H1 (cell line): Measurements from ENCODE around the gene OSCP1. TPM values are rescaled to one million over a fixed set of nuclear protein-coding genes. Genes with fewer than 3 reads are reported as not detected.

Source experiments
- CTCF ChIA-PET: fragments of 300-600 bp; sonication (Branson Sonifier 250); formaldehyde crosslinking; loops from one replicate; lab custom pipeline; 2021; ENCODE audit not compliant: partially characterized antibody; lab: Charles Lee
- POLR2A ChIA-PET: fragments of 300-600 bp; sonication (Branson Sonifier 250); formaldehyde crosslinking; loops from one replicate; lab custom pipeline; 2021; ENCODE audit warnings: inconsistent platforms; ENCODE audit not compliant: partially characterized antibody; lab: Charles Lee
- DNase-seq, 2 experiments: peaks; one replicate each; pipeline versions ENCODE4 v3.0.0 to v3.0.0-alpha.2; 2010 to 2022; ENCODE audit warnings: low spot score in 2 of 2, low read depth in 1 of 2, mixed read lengths in 1 of 2
- FAIRE-seq: peaks from 2 replicates; lab custom pipeline; 2011; peaks lifted over from hg19 to GRCh38; lab: Jason Lieb, UNC
- H2AFZ ChIP-seq: 2 replicates; pipeline ENCODE4 v1.8.1; 2012; ENCODE audit warnings: low read length, inconsistent platforms
- H2AK5ac ChIP-seq: 2 replicates; pipeline ENCODE4 v1.6.1; 2013; ENCODE audit warnings: low read depth, low read length
- H2BK120ac ChIP-seq: replicated peaks from 2 replicates; pipeline ENCODE3; 2013; ENCODE audit warnings: low read depth, low read length, inconsistent platforms
- H2BK12ac ChIP-seq: 2 replicates; pipeline ENCODE4 v1.6.1; 2013; ENCODE audit warnings: low read depth, low read length
- H2BK15ac ChIP-seq: 2 replicates; pipeline ENCODE4 v1.6.1; 2013; ENCODE audit warnings: low read length
- H2BK20ac ChIP-seq: 2 replicates; pipeline ENCODE4 v1.6.1; 2013; ENCODE audit warnings: low read length
- H2BK5ac ChIP-seq: 2 replicates; pipeline ENCODE4 v1.6.1; 2013; ENCODE audit warnings: low read depth, low read length
- H3K14ac ChIP-seq: 2 replicates; pipeline ENCODE4 v1.6.1; 2013; ENCODE audit warnings: inconsistent platforms; ENCODE audit not compliant: insufficient read length
- H3K18ac ChIP-seq: 2 replicates; pipeline ENCODE4 v1.6.1; 2013; ENCODE audit warnings: low read length; ENCODE audit errors: extremely low read depth
- H3K23ac ChIP-seq: 2 replicates; pipeline ENCODE4 v1.6.1; 2013; ENCODE audit warnings: inconsistent platforms; ENCODE audit not compliant: insufficient read length
- H3K23me2 ChIP-seq: 2 replicates; pipeline ENCODE4 v1.6.1; 2013; ENCODE audit warnings: low read depth, low read length
- H3K27ac ChIP-seq: 2 replicates; pipeline ENCODE4 v1.6.1; 2011; ENCODE audit warnings: low read depth, low read length, inconsistent platforms
- H3K27me3 ChIP-seq, 4 experiments: replicated peaks in 1 of 4; 1 replicate in 1 of 4; 2 replicates in 3 of 4; pipeline versions ENCODE4 v1.6.1 to v1.8.1; 2011 to 2013; ENCODE audit warnings: low read length in 3 of 4, mild to moderate bottlenecking in 3 of 4, inconsistent platforms in 2 of 4, mixed read lengths in 2 of 4, moderate library complexity in 1 of 4; ENCODE audit not compliant: control insufficient read depth in 3 of 4, insufficient read depth in 3 of 4; ENCODE audit errors: extremely low read depth in 1 of 4
- H3K36me3 ChIP-seq, 4 experiments: 2 replicates each; pipeline versions ENCODE4 v1.6.1 to v1.8.1; 2011 to 2013; ENCODE audit warnings: mild to moderate bottlenecking in 4 of 4, low read length in 3 of 4, moderate library complexity in 2 of 4, control low read depth in 1 of 4, inconsistent platforms in 1 of 4; ENCODE audit not compliant: insufficient read depth in 4 of 4, control insufficient read depth in 2 of 4
- H3K4ac ChIP-seq: replicated peaks from 2 replicates; pipeline ENCODE3; 2013; ENCODE audit warnings: low read length, low read depth, mixed read lengths, inconsistent platforms; ENCODE audit not compliant: insufficient read length
- H3K4me1 ChIP-seq, 4 experiments: replicated peaks in 1 of 4; 1 replicate in 1 of 4; 2 replicates in 3 of 4; pipeline versions ENCODE4 v1.6.1 to v1.8.1; 2011 to 2013; ENCODE audit warnings: low read length in 3 of 4, inconsistent platforms in 2 of 4, mixed read lengths in 1 of 4; ENCODE audit not compliant: insufficient read depth in 4 of 4, control insufficient read depth in 3 of 4
- H3K4me2 ChIP-seq, 2 experiments: 2 replicates each; pipeline versions ENCODE4 v1.6.1 to v1.8.1; 2011 to 2013; ENCODE audit warnings: low read depth in 2 of 2, low read length in 2 of 2, control low read depth in 1 of 2, inconsistent platforms in 1 of 2, mild to moderate bottlenecking in 1 of 2; ENCODE audit not compliant: insufficient read depth in 1 of 2
- H3K4me3 ChIP-seq, 4 experiments: fragments of 200-600, 300-600 bp in 1 of 4; sonication (generic), shearing (Covaris generic), sonication (Bioruptor Twin) in 1 of 4; 2 replicates each; pipeline versions ENCODE4 v1.5.1 to v1.8.1; 2011 to 2016; ENCODE audit warnings: low read length in 4 of 4, low read depth in 3 of 4, control low read depth in 2 of 4, inconsistent platforms in 2 of 4, mild to moderate bottlenecking in 2 of 4, mixed read lengths in 1 of 4, moderate library complexity in 1 of 4; ENCODE audit not compliant: insufficient read depth in 2 of 4; ENCODE audit errors: extremely low read depth in 1 of 4
- H3K56ac ChIP-seq: replicated peaks from 2 replicates; pipeline ENCODE3; 2013; ENCODE audit warnings: low read depth, mild to moderate bottlenecking, mixed read lengths, low read length, inconsistent platforms; ENCODE audit not compliant: insufficient read length
- H3K79me1 ChIP-seq: 2 replicates; pipeline ENCODE4 v1.6.1; 2013; ENCODE audit warnings: low read depth, low read length, control low read depth
- H3K79me2 ChIP-seq, 2 experiments: 2 replicates each; pipeline versions ENCODE4 v1.6.1 to v1.8.1; 2012 to 2013; ENCODE audit warnings: low read length in 2 of 2, mild to moderate bottlenecking in 2 of 2, inconsistent platforms in 1 of 2; ENCODE audit not compliant: insufficient read depth in 2 of 2, control insufficient read depth in 1 of 2
- H3K9ac ChIP-seq, 4 experiments: replicated peaks in 1 of 4; 1 replicate in 1 of 4; 2 replicates in 3 of 4; pipeline versions ENCODE4 v1.6.1 to v1.8.1; 2011 to 2013; ENCODE audit warnings: low read depth in 3 of 4, low read length in 3 of 4, control low read depth in 2 of 4, mild to moderate bottlenecking in 2 of 4, moderate library complexity in 2 of 4, inconsistent platforms in 1 of 4; ENCODE audit errors: extremely low read depth in 1 of 4
- H3K9me3 ChIP-seq, 2 experiments: 2 replicates each; pipeline versions ENCODE4 v1.6.1 to v1.8.1; 2012 to 2013; ENCODE audit warnings: mild to moderate bottlenecking in 2 of 2, moderate library complexity in 2 of 2, control low read depth in 1 of 2, inconsistent platforms in 1 of 2, low read depth in 1 of 2, low read length in 1 of 2, mixed read lengths in 1 of 2; ENCODE audit not compliant: insufficient read depth in 2 of 2
- H4K20me1 ChIP-seq, 2 experiments: replicated peaks in 1 of 2; 2 replicates each; pipeline versions ENCODE3 to v1.8.1; 2011 to 2013; ENCODE audit warnings: inconsistent platforms in 2 of 2, low read length in 2 of 2, mild to moderate bottlenecking in 1 of 2; ENCODE audit not compliant: insufficient read depth in 2 of 2, control insufficient read depth in 1 of 2
- H4K5ac ChIP-seq: 2 replicates; pipeline ENCODE4 v1.6.1; 2013; ENCODE audit warnings: low read length, low read depth, mixed read lengths, inconsistent platforms; ENCODE audit not compliant: insufficient read length
- H4K8ac ChIP-seq: 2 replicates; pipeline ENCODE4 v1.8.0; 2013; ENCODE audit warnings: mild to moderate bottlenecking, moderate library complexity, low read length, inconsistent platforms; ENCODE audit not compliant: insufficient read depth; ENCODE audit errors: extremely low read depth
- H4K91ac ChIP-seq: replicated peaks from 2 replicates; pipeline ENCODE3; 2013; ENCODE audit warnings: low read length, mixed read lengths, inconsistent platforms; ENCODE audit not compliant: insufficient read length
- GABPA ChIP-seq: IDR thresholded peaks from 2 replicates; pipeline ENCODE4 v1.6.1; 2011; ENCODE audit warnings: mild to moderate bottlenecking, low read length, moderate library complexity, borderline replicate concordance; ENCODE audit not compliant: insufficient read depth
- KDM1A ChIP-seq: fragments of 200-600, 300-600 bp; sonication (generic); IDR thresholded peaks from 2 replicates; pipeline ENCODE4 v1.7.1; 2016; ENCODE audit warnings: mild to moderate bottlenecking, low read length, borderline replicate concordance
- KDM4A ChIP-seq: IDR thresholded peaks from one replicate; pipeline ENCODE4 v1.7.1; 2012; ENCODE audit warnings: low read depth, mild to moderate bottlenecking, moderate library complexity, low read length, inconsistent platforms; ENCODE audit not compliant: severe bottlenecking
- RAD21 ChIP-seq, 2 experiments: IDR thresholded peaks in 1 of 2; conservative IDR thresholded peaks in 1 of 2; 2 replicates each; pipeline ENCODE4 v1.6.1; 2011; ENCODE audit warnings: low read depth in 2 of 2, low read length in 2 of 2, improper control_type of control experiment in 1 of 2, inconsistent platforms in 1 of 2, mild to moderate bottlenecking in 1 of 2, moderate library complexity in 1 of 2
- RBBP5 ChIP-seq: IDR thresholded peaks from 2 replicates; pipeline ENCODE4 v1.7.1; 2012; ENCODE audit warnings: low read depth, mild to moderate bottlenecking, inconsistent platforms, low read length, moderate library complexity, borderline replicate concordance
- RXRA ChIP-seq: IDR thresholded peaks from 2 replicates; pipeline ENCODE4 v1.6.1; 2011; ENCODE audit warnings: low read depth, mild to moderate bottlenecking, low read length, moderate library complexity; ENCODE audit not compliant: insufficient read depth
- SIN3A ChIP-seq, 2 experiments: IDR thresholded peaks in 1 of 2; conservative IDR thresholded peaks in 1 of 2; 2 replicates each; pipeline ENCODE4 v1.6.1; 2011 to 2012; ENCODE audit warnings: low read length in 2 of 2, improper control_type of control experiment in 1 of 2, low read depth in 1 of 2, mild to moderate bottlenecking in 1 of 2
- SUZ12 ChIP-seq: fragments of 200-600 bp; sonication (generic); IDR thresholded peaks from 2 replicates; pipeline ENCODE4 v1.6.1; 2012; ENCODE audit warnings: mild to moderate bottlenecking, inconsistent platforms, low read length, moderate library complexity, mixed read lengths
- WGBS, 2 experiments: shearing (Covaris generic) in 1 of 2; methylation state at CpG; one replicate each; pipeline versions ENCODE4 v1.1.6 to v1.1.7; 2013 to 2015; ENCODE audit warnings: low lambda C conversion rate in 2 of 2, mixed read lengths in 2 of 2, inconsistent platforms in 1 of 2, low coverage in 1 of 2, missing lambda C conversion rate in 1 of 2; ENCODE audit not compliant: insufficient replicate concordance in 2 of 2, insufficient coverage in 1 of 2, insufficient read length in 1 of 2; ENCODE audit errors: extremely low coverage in 1 of 2, missing lambda C conversion rate in 1 of 2; 5-methylcytosine and 5-hydroxymethylcytosine counted together
- polyA plus RNA-seq, 7 experiments: library from polyadenylated mRNA; depleted of rRNA in 3 of 7; stranded (reverse) in 5 of 7; unstranded in 2 of 7; fragments of >200 nt in 5 of 7; fragments of 200-250 nt in 2 of 7; gene quantifications; 1 replicate in 5 of 7; 2 replicates in 1 of 7; 4 replicates in 1 of 7; pipeline versions ENCODE4 v1.2.1 to v1.2.3, GENCODE V29; 2011 to 2013; ENCODE audit warnings: missing spikeins in 2 of 7, mixed read lengths in 2 of 7
- total RNA-seq: library from RNA; stranded (reverse); fragmentation: NEBNext Ultra II Directional; extraction: Animal tissue kit (Norgen Biotek cat#: 25700); gene quantifications from 2 replicates; pipeline ENCODE4 v1.2.1, GENCODE V29; 2021

The OSCP1 gene
- total and polyA plus RNA-seq, 2 of the 8 experiments (the other 6 are each of a cell fraction or from before 2014, with no cell fraction given) = 1.8 to 3.3 TPM

GRCh38 chr1:36397378-36398230, 52.6 kb downstream of the OSCP1 start, which contains the start of gene LSM10:
Gene LSM10 (minus strand): TSS chr1:36397908. CDS start chr1:36394129, 3,779 bp downstream.
- H2BK5ac ChIP-seq = peak within 1 kb of the TSS; percentile 85
- H2BK15ac ChIP-seq = peak within 1 kb of the TSS; percentile 81; the same call in 1 of the 2 replicates
- peak within 1 kb of the TSS; percentile 60 to 94 (median 76) for H3K9ac ChIP-seq
- peak within 1 kb of the TSS; percentile 87 to 98 for H3K4me2 ChIP-seq
- peak within 1 kb of the TSS; percentile 73 to 87 (median 78) for H3K4me3 ChIP-seq
- 0 out of 2 replicates have a peak within 1 kb of the TSS, but pooled peaks have one; percentile 25 for H3K27ac ChIP-seq
- H3K23ac ChIP-seq = no peak within 1 kb of the TSS
- H3K23me2 ChIP-seq = peaks cover 11% of the 10 kb centered on the region
- H2BK120ac ChIP-seq = no peak within 1 kb of the TSS
- H4K8ac ChIP-seq = peak within 1 kb of the TSS; percentile 96
- 2% methylated on average over 58 of the region's 60 CpGs; no CpG with 5 or more reads in 1 of the 2 experiments for WGBS, 2 experiments
- H3K9me3 ChIP-seq = no peaks in the 10 kb centered on the region
- DNase-seq (peak; percentile 73 to 94), FAIRE-seq (peak; percentile 60)
- no peak within 1 kb of the TSS for H3K14ac ChIP-seq
- no peak within 1 kb of the TSS for H4K91ac ChIP-seq
- peaks cover 3% of the 10 kb centered on the region; the same call in 1 of the 2 replicates for H3K79me1 ChIP-seq
- peaks cover 3 to 14% (median 11%) of the 10 kb centered on the region in 4 experiments; a peak in 7 of 8 replicates for H3K36me3 ChIP-seq
- H3K4ac ChIP-seq = peak within 1 kb of the TSS; percentile 84
- H3K27me3 ChIP-seq = no peaks in the 10 kb centered on the region
- peaks cover 0 to 7% of the 10 kb centered on the region in 2 experiments for H4K20me1 ChIP-seq
- H4K5ac ChIP-seq = peak within 1 kb of the TSS; percentile 62
- peak within 1 kb of the TSS; percentile 48; the same call in 1 of the 2 replicates for H2AK5ac ChIP-seq
- H3K56ac ChIP-seq = peak within 1 kb of the TSS; percentile 64
- H3K18ac ChIP-seq = peak within 1 kb of the TSS; percentile 91
- peaks cover 0 to 11% of the 10 kb centered on the region in 2 experiments; a peak in 3 of 4 replicates for H3K79me2 ChIP-seq
- peaks cover 0 to 12% (median 11%) of the 10 kb centered on the region in 4 experiments; a peak in 5 of 7 replicates for H3K4me1 ChIP-seq
- CTCF ChIA-PET = interaction anchor here (0.8 to 3.6 kb wide), 8 partner anchors 8 to 173 kb away, joined by 3 to 28 read pairs (median 4); partner anchors contain the start of genes OSCP1 and THRAP3
- H2AFZ ChIP-seq = peak within 1 kb of the TSS; percentile 66; the same call in 1 of the 2 replicates
- H2BK20ac ChIP-seq = no peak within 1 kb of the TSS
- POLR2A ChIA-PET = interaction anchor here (0.8 to 6.2 kb wide), 13 partner anchors 11 to 1676 kb away, joined by 3 to 36 read pairs (median 3); partner anchors contain the start of genes EVA1B and SH3D21
- H2BK12ac ChIP-seq = peak within 1 kb of the TSS; percentile 80; the same call in 1 of the 2 replicates
- TF ChIP-seq KDM4A (peak; percentile 90), RXRA (no peak), RAD21 (IDR thresholded peaks at IDR 0.05 in 1 of 2, conservative IDR thresholded peaks at IDR 0.05 in 1 of 2; ENCODE audit: low read depth in 2 of 2, low read length in 2 of 2) (no peak), KDM1A (no peak), SUZ12 (no peak), GABPA (no peak), RBBP5 (peak; percentile 75; the same call in 1 of the 2 replicates), SIN3A (conservative IDR thresholded peaks at IDR 0.05 in 1 of 2, IDR thresholded peaks at IDR 0.05 in 1 of 2; ENCODE audit: low read depth in 1 of 2, low read length in 2 of 2) (peak; percentile 53 to 86; a peak in 2 of 4 replicates)
